Raji (cell line): ENCODE data around the gene FNDC11.

Source experiments
- POLR2A ChIP-seq: IDR thresholded peaks from 2 replicates; pipeline ENCODE4 v1.6.1; 2011; ENCODE audit warnings: low read depth, low read length, control low read depth; ENCODE audit not compliant: insufficient read depth

FNDC11 gene

GRCh38 chr20:63587776-63588591, 34.0 kb downstream of the FNDC11 start:
- no peak for TF ChIP-seq POLR2A

- no peak for TF ChIP-seq POLR2A
These were observed 34.7 kb downstream of the FNDC11 start for GRCh38 chr20:63588641-63589041.

- no peak for TF ChIP-seq POLR2A
These were observed 35.6 kb downstream of the FNDC11 start for GRCh38 chr20:63589261-63590217.

- no peak for TF ChIP-seq POLR2A
These were observed 36.5 kb downstream of the FNDC11 start for GRCh38 chr20:63590218-63591146.

- TF ChIP-seq POLR2A, result no peak
These were observed 37.2 kb downstream of the FNDC11 start for GRCh38 chr20:63591147-63591533.

GRCh38 chr20:63591786-63592355, 37.9 kb downstream of the FNDC11 start:
- no peak for TF ChIP-seq POLR2A

- no peak for TF ChIP-seq POLR2A
These were observed 38.7 kb downstream of the FNDC11 start for GRCh38 chr20:63592661-63593060.

GRCh38 chr20:63594043-63594561, 40.1 kb downstream of the FNDC11 start:
- TF ChIP-seq POLR2A, result no peak

GRCh38 chr20:63595416-63596127, 41.6 kb downstream of the FNDC11 start:
- TF ChIP-seq POLR2A, result no peak

GRCh38 chr20:63596423-63596822, 42.5 kb downstream of the FNDC11 start:
- TF ChIP-seq POLR2A, result no peak

GRCh38 chr20:63597651-63598478, 43.9 kb downstream of the FNDC11 start:
- no peak for TF ChIP-seq POLR2A

- no peak for TF ChIP-seq POLR2A
These were observed 44.8 kb downstream of the FNDC11 start for GRCh38 chr20:63598479-63599395.
